Measurements from ENCODE around the gene KCNA4.
"Not testable (repeated sequence)": the region's sequence is repeated elsewhere in the genome, so short reads cannot be mapped to it uniquely, and the experiment has no call there.

Gene KCNA4

GRCh38 chr11:29989174-29989970 lies 27.5 kb downstream of the KCNA4 start:
- FAIRE-seq: no peak

- no peak for FAIRE-seq
Observed at GRCh38 chr11:29985248-29985647, 31.6 kb downstream of the KCNA4 start.

- no peak for FAIRE-seq
Observed at GRCh38 chr11:29984544-29984943, 32.3 kb downstream of the KCNA4 start.

- FAIRE-seq: no peak
Observed at GRCh38 chr11:29978549-29978948, 38.3 kb downstream of the KCNA4 start.

GRCh38 chr11:29975580-29975979 lies 41.2 kb downstream of the KCNA4 start:
- FAIRE-seq: not testable (repeated sequence)

- FAIRE-seq: no peak
Observed at GRCh38 chr11:29963796-29964195, 53.0 kb downstream of the KCNA4 start.

GRCh38 chr11:29963036-29963435 lies 53.8 kb downstream of the KCNA4 start:
- no peak for FAIRE-seq

- no peak for FAIRE-seq
Observed at GRCh38 chr11:29962243-29962642, 54.6 kb downstream of the KCNA4 start.
